CD4-positive, alpha-beta T cell treated with Interleukin-2 at 100 ng/mL for 4 hours (primary cell): ENCODE data around the gene ZBTB46.
"Not testable (repeated sequence)": the region's sequence is repeated elsewhere in the genome, so short reads cannot be mapped to it uniquely, and the experiment has no call there.

Source experiments
- DNase-seq: peaks from one replicate; pipeline ENCODE4 v3.0.0-alpha.2; 2020; ENCODE audit warnings: low spot score

The ZBTB46 gene, protein sequence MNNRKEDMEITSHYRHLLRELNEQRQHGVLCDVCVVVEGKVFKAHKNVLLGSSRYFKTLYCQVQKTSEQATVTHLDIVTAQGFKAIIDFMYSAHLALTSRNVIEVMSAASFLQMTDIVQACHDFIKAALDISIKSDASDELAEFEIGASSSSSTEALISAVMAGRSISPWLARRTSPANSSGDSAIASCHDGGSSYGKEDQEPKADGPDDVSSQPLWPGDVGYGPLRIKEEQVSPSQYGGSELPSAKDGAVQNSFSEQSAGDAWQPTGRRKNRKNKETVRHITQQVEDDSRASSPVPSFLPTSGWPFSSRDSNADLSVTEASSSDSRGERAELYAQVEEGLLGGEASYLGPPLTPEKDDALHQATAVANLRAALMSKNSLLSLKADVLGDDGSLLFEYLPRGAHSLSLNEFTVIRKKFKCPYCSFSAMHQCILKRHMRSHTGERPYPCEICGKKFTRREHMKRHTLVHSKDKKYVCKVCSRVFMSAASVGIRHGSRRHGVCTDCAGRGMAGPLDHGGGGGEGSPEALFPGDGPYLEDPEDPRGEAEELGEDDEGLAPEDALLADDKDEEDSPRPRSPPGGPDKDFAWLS

DNA sequence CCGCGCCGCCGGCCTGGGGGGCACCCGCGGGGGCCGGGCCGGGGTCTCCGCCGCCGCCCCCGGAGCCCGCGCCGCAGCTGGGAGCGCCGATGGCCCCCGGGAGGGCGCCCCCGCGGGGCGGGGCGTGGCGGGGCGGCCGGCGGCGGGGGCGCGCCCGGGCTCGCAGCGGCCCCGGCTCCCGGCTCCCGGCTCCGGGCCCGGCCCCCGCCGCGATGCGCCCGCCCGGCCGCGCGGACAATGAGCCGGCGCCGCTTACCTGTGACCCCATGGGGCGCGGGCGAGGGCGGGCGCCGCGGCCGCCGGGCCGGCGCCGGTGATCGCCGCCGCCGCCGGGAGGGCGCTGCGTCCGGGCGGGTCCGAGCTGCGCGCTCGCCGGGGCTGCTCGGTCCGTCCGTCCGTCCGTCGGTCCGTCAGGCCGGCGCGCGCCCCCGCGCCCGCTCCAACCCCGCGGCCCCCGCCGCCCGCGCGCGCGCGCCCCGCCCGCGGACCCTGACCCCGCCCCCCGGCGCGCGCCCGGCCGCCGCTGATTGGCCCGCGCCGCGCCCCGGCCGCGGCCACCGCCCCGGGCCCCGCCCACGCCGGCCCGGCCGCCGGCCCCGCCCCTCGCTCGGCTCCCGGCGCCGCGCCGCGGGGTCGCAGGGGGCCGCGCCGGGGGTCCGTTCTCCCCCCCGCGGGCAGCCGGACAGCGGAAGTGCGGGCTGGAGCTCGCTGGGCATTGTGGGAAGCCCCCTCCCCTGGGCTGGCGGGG lies at the start of gene ZBTB46:
Gene ZBTB46, minus strand, starts transcription at position 424 of the 748 bp plus-strand sequence. CDS start 40,507 bp downstream, outside the sequence.
- no peak for DNase-seq

DNA sequence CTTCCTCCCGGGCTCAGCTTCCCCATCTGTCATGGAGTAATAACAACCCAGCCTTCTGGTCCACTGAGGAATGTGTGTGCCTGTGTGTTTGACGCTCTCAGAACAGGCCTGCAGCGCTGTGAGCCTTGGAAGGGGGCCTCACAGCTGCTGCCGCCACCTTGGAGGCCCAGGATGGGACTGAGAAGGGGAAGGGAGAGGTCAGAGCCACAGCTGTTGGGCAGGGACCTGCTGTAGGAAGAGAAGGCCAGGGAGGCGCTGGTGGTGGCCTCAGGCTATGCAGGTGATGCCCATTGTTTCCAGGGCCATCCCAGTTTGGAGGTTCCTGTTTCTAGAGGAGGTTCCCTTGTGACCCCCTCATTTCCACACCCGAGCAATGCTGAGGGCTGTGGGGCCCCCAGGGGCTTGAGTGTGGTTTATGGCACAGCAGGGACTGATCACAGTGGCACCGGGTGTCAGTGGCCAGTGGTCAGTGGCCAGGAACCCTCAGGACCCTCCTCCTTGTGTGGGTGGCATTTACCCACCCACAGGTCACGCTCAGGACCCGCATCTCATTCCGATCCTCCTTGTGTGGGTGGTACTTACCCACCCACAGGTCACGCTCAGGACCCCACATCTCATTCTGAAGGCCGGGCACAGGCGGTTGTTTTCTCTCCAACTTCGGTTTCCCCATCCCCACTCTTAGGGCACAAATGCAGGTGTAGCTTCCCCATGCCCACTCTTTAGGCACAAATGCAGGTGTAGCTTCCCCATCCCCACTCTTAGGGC lies 48.0 kb upstream of the ZBTB46 start:
- no peak for DNase-seq

- DNase-seq, result no peak
Measured at GRCh38 chr20:63877755-63878470, 46.8 kb upstream of the ZBTB46 start.

- no peak for DNase-seq
Measured at GRCh38 chr20:63876489-63877036, 45.5 kb upstream of the ZBTB46 start.

GRCh38 chr20:63874241-63874640 lies 43.2 kb upstream of the ZBTB46 start:
- not testable (repeated sequence) for DNase-seq

DNA sequence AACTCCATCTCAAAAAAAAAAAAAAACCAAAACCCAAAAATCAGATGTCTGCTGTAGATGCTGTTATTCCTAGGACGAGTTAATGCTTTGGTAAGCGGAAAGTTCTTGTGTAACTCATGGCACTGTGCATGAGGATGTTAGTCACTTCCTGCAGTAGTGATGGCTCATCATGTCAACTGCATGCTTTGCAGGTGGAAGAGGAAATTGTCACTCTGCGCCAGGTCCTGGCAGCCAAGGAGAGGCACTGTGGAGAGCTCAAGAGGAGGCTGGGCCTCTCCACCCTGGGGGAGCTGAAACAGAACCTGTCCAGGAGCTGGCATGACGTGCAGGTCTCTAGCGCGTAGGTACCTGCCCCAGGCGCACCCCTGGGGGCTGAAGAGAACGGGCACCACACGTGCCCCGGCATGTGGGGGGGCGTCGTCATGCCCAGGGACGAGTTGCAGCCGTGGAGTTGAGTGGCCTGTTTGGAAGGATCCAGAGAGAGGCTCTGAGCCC lies 42.5 kb upstream of the ZBTB46 start:
- peak; percentile 44 for DNase-seq

DNA sequence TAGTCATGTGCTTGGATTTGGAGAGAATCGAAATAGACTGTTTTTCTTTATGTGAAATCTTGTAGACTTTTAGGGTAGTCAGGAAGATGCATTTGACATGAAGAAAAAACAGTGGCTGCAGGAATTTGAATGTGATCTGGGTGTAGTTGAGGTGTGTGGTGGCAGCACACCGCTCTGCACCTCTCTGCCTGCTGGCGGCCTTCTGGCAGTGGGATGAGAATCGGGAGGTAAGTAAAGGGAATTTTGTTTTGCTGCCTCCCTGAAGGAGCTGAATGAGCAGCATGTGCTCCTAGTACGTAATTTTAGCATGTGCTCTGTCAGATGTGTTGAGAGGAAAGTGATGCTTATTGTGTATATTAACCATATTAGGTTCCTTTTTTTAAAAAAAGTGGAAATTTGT lies 37.2 kb upstream of the ZBTB46 start:
- DNase-seq, result no peak

- not testable (repeated sequence) for DNase-seq
Measured at GRCh38 chr20:63867042-63867441, 36.0 kb upstream of the ZBTB46 start.

DNA sequence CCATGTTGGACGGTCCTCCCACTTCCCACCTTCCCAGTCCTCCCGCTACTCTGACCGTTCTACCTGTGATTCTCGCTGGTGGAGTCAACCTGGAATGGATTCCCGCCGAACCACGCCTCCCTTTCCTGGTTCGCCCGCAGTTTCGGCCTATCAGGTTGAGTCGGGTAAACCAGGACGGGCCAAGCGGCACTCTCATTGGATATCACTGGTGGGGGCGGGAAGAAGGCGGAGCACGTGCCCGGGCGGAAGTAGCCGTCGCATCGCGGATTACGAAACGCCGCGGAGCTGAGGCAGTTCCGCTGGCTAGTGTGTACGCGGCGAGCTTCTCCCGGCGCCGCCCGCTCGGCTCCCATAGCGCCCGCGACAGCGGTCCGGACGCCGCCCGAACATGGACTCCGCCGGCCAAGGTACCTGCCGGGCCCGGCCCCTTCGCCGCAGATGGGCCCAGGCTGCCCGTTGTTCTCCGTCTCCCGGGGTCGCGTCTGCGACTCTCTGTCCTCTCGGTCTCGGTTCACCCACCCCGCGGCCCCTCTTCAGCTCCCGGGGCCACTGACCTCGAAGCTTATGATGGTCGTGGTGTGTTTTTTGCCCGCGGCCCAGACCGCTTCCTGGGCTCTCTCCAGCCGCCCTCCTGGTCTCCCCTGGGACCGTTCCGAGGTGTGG lies 34.0 kb upstream of the ZBTB46 start, which contains the start of gene TPD52L2:
Gene TPD52L2, plus strand, starts transcription at position 293 of the 663 bp plus-strand sequence. Its CDS starts 96 bp downstream, at position 389.
- DNase-seq, result peak; percentile 99

GRCh38 chr20:63864545-63864977 lies 33.5 kb upstream of the ZBTB46 start:
- no peak for DNase-seq

- peak; percentile 83 for DNase-seq
Measured at GRCh38 chr20:63863798-63864544, 32.9 kb upstream of the ZBTB46 start.

DNA sequence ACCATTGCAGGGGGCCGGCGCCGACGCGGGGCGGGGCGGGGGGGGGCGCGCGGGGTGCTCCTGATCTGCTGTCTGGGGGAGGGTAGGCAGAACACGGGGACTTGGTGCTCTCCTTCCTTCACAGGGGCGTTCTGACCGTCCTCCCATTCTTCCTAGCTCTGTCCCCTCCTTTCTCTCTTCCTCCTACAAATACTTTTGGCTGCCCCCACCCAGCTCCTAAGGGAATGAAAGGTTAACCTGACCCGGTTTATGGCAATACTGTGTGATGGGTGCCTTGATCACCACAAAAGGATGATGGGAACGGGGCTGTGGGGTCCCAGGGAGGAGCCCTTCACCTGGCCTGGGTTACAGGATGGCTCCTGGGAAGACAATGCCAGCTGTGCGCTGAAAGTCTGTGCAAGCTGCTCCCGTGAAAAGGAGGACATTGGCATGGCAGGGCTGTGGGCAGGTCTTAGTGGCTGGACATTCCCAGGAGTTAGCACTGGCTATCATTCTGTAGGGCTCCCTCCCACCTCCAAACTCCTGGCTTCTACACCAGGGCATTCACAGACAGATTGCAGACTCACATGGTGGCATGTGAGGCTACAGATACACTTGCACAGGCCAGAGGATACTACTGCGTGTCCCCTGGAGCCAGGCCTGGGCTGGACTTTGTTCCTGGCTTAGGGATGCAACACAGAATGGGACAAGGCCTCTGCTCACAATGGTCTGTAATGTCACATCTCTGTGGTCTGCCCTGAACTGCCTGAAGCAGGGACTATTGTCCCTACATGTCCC lies 32.1 kb upstream of the ZBTB46 start:
- no peak for DNase-seq

DNA sequence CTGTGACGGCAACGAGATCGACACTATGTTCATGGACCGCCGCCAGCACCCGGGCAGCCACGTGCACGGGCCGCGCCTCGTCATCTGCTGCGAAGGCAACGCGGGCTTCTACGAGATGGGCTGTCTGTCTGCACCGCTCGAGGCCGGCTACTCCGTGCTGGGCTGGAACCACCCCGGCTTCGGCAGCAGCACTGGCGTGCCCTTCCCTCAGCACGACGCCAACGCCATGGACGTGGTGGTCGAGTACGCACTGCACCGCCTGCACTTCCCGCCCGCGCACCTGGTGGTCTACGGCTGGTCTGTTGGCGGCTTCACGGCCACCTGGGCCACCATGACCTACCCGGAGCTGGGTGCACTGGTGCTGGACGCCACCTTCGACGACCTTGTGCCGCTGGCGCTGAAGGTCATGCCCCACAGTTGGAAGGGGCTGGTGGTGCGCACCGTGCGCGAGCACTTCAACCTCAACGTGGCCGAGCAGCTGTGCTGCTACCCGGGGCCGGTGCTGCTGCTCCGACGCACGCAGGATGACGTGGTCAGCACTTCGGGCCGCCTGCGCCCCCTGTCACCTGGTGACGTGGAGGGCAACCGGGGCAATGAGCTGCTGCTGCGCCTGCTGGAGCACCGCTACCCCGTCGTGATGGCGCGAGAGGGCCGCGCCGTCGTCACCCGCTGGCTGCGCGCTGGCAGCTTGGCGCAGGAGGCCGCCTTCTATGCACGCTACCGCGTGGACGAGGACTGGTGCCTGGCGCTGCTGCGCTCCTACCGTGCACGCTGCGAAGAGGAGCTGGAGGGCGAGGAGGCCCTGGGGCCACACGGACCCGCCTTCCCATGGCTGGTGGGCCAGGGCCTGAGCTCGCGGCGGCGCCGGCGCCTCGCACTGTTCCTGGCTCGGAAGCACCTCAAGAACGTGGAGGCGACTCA lies 31.2 kb upstream of the ZBTB46 start:
- no peak for DNase-seq

GRCh38 chr20:63861365-63861934 lies 30.4 kb upstream of the ZBTB46 start, which contains the start of gene ABHD16B:
ABHD16B (plus strand) TSS chr20:63861498; CDS start chr20:63861541, 43 bp downstream.
- no peak for DNase-seq

- DNase-seq, result no peak
Measured at GRCh38 chr20:63860325-63861051, 29.4 kb upstream of the ZBTB46 start.

DNA sequence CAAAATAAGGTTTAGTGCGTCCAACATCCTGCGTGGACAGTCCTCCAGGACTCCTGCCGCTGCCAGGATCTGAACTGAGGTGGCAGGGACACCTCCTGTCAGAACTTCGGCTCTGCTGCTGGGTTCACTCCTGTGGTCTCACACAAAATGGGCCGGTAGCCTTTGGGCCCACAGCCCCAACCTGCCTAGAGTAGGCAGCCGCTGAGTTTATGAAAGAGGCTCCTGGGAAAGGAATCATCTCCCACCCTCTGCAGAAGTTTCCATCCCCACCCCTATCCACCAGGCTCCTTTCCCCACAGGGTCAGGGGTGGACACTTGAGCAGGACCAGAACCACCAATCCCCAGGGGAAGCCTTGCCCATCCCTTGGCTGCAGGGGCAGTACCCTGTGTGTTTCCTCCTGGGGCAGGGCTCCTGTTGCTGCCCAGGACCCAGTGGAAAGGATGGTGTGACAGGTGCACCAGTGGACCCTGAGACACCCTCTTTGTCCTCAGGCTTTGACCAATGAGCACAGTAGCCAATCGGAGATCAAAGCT lies 28.2 kb upstream of the ZBTB46 start:
- DNase-seq, result no peak
